Stomach (tissue), 9 donors: Measurements from ENCODE around the gene TRPV4. TPM values are rescaled to one million over a fixed set of nuclear protein-coding genes. Genes with fewer than 3 reads are reported as not detected.

ENCODE experiments used
- DNase-seq, 2 donors: peaks; one replicate each; pipeline versions ENCODE4 v3.0.0 to v3.0.0-alpha.2; 2013 to 2019
- H3K27ac ChIP-seq, 5 donors: fragments of 200-600 bp in 4 of 5; sonication (generic) in 4 of 5; one replicate each; pipeline ENCODE4 v1.5.1; 2013 to 2019; ENCODE audit warnings: mild to moderate bottlenecking in 1 of 5, moderate library complexity in 1 of 5
- H3K27me3 ChIP-seq, 3 donors: fragments of 200-600 bp; sonication (generic); one replicate each; pipeline ENCODE4 v1.5.1; 2017 to 2019; ENCODE audit warnings: mixed run types in 1 of 3
- H3K36me3 ChIP-seq, 4 donors: fragments of 200-600 bp; sonication (generic); 1 replicate in 3 of 4; 2 replicates in 1 of 4; pipeline ENCODE4 v1.5.1; 2016 to 2019
- H3K4me1 ChIP-seq, 4 donors: fragments of 200-600 bp; sonication (generic); one replicate each; pipeline ENCODE4 v1.5.1; 2016 to 2019
- H3K4me3 ChIP-seq, 4 donors: fragments of 200-600 bp; sonication (generic) in 3 of 4; one replicate each; pipeline ENCODE4 v1.5.1; 2016 to 2019; ENCODE audit warnings: mild to moderate bottlenecking in 1 of 4
- H3K9me3 ChIP-seq, 4 donors: fragments of 200-600 bp; sonication (generic); one replicate each; pipeline ENCODE4 v1.5.1; 2016 to 2019
- EP300 ChIP-seq: sonication (generic); formaldehyde crosslinking; IDR thresholded peaks from one replicate; pipeline ENCODE4 v1.6.1; 2017; ENCODE audit warnings: antibody characterized with exemption
- POLR2A ChIP-seq, 4 donors: fragments of 450-650 bp; IDR thresholded peaks; one replicate each; pipeline ENCODE4 v1.6.1; 2016; ENCODE audit warnings: antibody characterized with exemption in 4 of 4, control low read depth in 2 of 4, mild to moderate bottlenecking in 1 of 4, moderate library complexity in 1 of 4
- POLR2AphosphoS5 ChIP-seq, 3 donors: sonication (generic); formaldehyde crosslinking; IDR thresholded peaks; one replicate each; pipeline ENCODE4 v1.6.1; 2016; ENCODE audit warnings: antibody characterized with exemption in 3 of 3
- WGBS, 5 donors: extraction: QIAGEN DNeasy Blood & Tissue Kit in 3 of 5; methylation state at CpG; one replicate each; pipeline versions ENCODE4 v1.1.5 to v1.1.7; 2013 to 2018; 5-methylcytosine and 5-hydroxymethylcytosine counted together
- intact Hi-C: fragments of 100-400 bp; cut with DNase I; formaldehyde crosslinking; loops from one replicate; pipeline ENCODE4 v1.15.1; 2023; ENCODE audit warnings: low total_unique reads
- polyA plus RNA-seq, 3 donors: library from polyadenylated mRNA; stranded (reverse); fragments of 200-250 nt; gene quantifications; one replicate each; pipeline ENCODE4 v1.2.3, GENCODE V29; 2013
- total RNA-seq, 5 donors: library from RNA; depleted of rRNA; stranded (reverse); fragments of >200 nt; gene quantifications; one replicate each; pipeline versions ENCODE4 v1.1.0 to v1.2.3, GENCODE V29; 2014 to 2016
- TF ChIP-seq, protein P1 (sequence below), 7 experiments: fragments of 450-650 bp in 4 of 7; fragments of 200-600 bp in 3 of 7; sonication (generic) in 3 of 7; IDR thresholded peaks; one replicate each; pipeline ENCODE4 v1.5.1; 2016 to 2019; ENCODE audit warnings: antibody characterized with exemption in 7 of 7, control low read depth in 2 of 7, mild to moderate bottlenecking in 1 of 7
- donor health status: healthy with polysubstance abuse.
- donor health status: Bipolar disorder and iron deficiency.
- donor health status: healthy.

TRPV4 gene
- total and polyA plus RNA-seq, 8 donors, result 0.75 to 3.8 (median 1.4) TPM; not detected in 4

DNA sequence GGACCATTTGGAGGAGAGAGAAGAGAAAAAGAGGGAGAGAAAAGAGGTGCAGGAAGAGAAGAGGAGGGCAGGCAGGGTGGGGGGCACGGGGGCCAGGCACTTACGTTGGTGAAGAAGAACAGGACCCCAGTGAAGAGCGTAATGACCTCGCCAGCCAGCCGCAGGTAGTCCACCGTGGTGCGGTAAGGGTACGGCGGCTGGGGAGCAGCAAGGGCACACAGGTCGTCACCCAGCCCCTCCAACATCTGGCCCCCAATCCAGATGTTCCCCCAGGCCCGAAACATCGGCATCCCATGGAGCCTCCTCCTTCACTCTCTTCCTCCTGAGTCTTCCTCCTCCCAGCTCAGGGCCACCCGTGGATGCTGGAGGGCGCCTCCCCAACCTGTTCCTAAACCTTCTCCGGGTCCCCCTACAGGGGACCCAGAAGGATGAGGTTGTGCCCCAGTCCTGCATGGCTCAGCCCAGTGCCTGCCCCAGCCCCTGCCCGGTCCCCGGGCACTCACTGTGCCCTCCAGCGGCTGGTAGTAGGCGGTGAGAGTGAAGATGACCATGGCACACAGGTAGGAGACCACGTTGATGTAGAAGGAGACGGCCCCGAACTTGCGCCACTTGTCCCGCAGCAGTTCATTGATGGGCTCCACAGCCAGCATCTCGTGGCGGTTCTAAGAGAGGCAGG lies 39.2 kb downstream of the TRPV4 start:
- WGBS, 5 donors, result 74 to 88% (median 84%) methylated on average over 22 to 26 of the region's 26 CpGs
- DNase-seq, result no peak
- H3K27ac ChIP-seq, result no peak overlapping the region
- H3K4me3 ChIP-seq, result no peak overlapping the region
- intact Hi-C loops, result no loop called here
- H3K36me3 ChIP-seq, result no peaks in the 10 kb centered on the region
- H3K27me3 ChIP-seq, result peaks cover 0 to 23% (median 0%) of the 10 kb centered on the region in 3 donors
- no peaks in the 10 kb centered on the region for H3K9me3 ChIP-seq
- H3K4me1 ChIP-seq, result no peaks in the 10 kb centered on the region
- TF ChIP-seq POLR2AphosphoS5 (IDR thresholded peaks at IDR 0.05) (no peak), POLR2A (IDR thresholded peaks at IDR 0.05) (no peak), EP300 (no peak)
- TF ChIP-seq, protein P1, sequence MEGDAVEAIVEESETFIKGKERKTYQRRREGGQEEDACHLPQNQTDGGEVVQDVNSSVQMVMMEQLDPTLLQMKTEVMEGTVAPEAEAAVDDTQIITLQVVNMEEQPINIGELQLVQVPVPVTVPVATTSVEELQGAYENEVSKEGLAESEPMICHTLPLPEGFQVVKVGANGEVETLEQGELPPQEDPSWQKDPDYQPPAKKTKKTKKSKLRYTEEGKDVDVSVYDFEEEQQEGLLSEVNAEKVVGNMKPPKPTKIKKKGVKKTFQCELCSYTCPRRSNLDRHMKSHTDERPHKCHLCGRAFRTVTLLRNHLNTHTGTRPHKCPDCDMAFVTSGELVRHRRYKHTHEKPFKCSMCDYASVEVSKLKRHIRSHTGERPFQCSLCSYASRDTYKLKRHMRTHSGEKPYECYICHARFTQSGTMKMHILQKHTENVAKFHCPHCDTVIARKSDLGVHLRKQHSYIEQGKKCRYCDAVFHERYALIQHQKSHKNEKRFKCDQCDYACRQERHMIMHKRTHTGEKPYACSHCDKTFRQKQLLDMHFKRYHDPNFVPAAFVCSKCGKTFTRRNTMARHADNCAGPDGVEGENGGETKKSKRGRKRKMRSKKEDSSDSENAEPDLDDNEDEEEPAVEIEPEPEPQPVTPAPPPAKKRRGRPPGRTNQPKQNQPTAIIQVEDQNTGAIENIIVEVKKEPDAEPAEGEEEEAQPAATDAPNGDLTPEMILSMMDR (IDR thresholded peaks at IDR 0.05), result no peak

DNA sequence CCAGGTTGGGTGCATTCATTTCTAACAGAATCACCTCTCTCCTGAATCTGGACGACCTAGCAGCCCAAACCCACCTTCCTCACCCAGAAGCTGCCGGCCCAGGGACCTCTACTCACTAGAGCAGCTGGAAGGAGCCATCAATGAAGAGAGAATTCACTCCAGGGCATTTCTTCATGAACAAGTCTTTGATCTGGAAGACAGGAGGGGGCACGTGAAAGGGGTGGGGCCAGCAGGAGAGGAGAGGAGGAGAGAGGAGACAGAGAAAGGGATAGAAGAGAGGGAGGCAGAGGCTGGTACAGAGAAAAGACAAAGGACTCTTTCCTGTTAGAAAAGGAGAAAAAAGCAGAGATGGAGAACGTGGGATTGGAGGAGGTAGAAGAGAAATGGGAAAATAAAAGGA lies 39.8 kb downstream of the TRPV4 start:
- no peak for DNase-seq
- WGBS, 5 donors, result 39 to 55% (median 40%) methylated on average over 4 of the region's 4 CpGs
- Histone ChIP-seq H3K36me3 (no peaks in the 10 kb centered on the region), H3K27me3 (peaks cover 0 to 23% (median 0%) of the 10 kb centered on the region in 3 donors), H3K9me3 (no peaks in the 10 kb centered on the region), H3K27ac (no peak overlapping the region), H3K4me3 (no peak overlapping the region), H3K4me1 (no peaks in the 10 kb centered on the region)
- intact Hi-C loops, result no loop called here
- no peak for TF ChIP-seq POLR2AphosphoS5 (IDR thresholded peaks at IDR 0.05)
- TF ChIP-seq, protein P1 (IDR thresholded peaks at IDR 0.05), result no peak

DNA sequence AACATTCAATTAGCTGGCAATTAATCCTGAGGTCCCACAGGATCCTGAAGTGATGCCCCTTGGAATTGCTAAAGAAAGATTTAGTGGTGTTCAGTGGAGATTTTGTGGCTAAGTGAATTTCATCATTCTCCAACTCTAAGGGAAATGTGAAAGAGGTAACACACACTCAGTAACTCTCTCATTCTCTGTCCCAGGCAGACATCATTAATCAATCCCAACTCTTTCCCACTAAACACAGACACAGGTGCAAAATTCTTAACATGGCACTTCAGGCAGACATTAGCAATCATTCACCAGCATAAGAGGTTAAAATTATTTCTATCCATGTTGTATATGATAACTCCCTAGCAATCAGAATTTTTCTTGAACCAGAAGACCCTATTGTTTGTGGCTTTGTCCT lies 40.2 kb downstream of the TRPV4 start:
- peaks cover 0 to 2% (median 0%) of the 10 kb centered on the region in 4 donors for H3K36me3 ChIP-seq
- no peaks in the 10 kb centered on the region for H3K9me3 ChIP-seq
- peaks cover 0 to 20% (median 0%) of the 10 kb centered on the region in 3 donors for H3K27me3 ChIP-seq
- no peak overlapping the region for H3K4me3 ChIP-seq
- DNase-seq, result no peak
- no peak for TF ChIP-seq EP300
- TF ChIP-seq POLR2AphosphoS5 (IDR thresholded peaks at IDR 0.05), result no peak
- TF ChIP-seq, protein P1 (IDR thresholded peaks at IDR 0.05), result no peak
- no peak for TF ChIP-seq POLR2A (IDR thresholded peaks at IDR 0.05)
- intact Hi-C loops, result no loop called here
- no peaks in the 10 kb centered on the region for H3K4me1 ChIP-seq
- no peak overlapping the region for H3K27ac ChIP-seq

DNA sequence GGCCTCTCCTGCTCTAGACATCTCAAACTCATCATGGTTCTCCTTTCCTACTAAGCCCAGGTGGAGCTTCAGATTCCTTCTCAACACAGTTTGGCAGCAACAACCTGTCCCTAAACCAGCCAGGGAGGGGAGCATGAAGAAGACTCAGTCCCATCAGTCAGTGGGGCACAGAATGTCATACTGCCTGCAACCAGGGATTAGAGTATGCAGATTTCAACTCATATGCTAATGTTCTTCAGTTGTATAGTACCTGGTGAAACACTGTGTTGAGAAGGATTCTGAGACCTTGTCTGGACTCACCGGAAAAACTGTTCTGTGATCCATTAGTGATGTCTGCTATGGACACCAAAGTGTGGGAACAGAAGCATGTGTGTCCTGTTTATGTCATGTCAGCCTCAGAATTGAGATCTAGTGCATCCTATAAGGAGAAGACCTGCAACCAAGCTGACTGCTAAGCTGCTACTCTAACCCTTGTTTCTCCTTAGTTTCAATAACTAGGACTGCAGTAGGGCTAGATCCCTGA lies 43.6 kb downstream of the TRPV4 start:
- peaks cover 0 to 13% (median 0%) of the 10 kb centered on the region in 3 donors for H3K27me3 ChIP-seq
- no peaks in the 10 kb centered on the region for H3K9me3 ChIP-seq
- 82 to 100% (median 91%) methylated on average over 1 of the region's 1 CpG for whole genome bisulfite sequencing, 5 donors
- no peak overlapping the region for H3K4me3 ChIP-seq
- peaks cover 0 to 4% (median 0%) of the 10 kb centered on the region in 4 donors for H3K36me3 ChIP-seq
- no peak for TF ChIP-seq EP300
- TF ChIP-seq POLR2AphosphoS5 (IDR thresholded peaks at IDR 0.05), result no peak
- H3K27ac ChIP-seq, result no peak overlapping the region
- DNase-seq, result no peak
- intact Hi-C loops, result no loop called here
- no peaks in the 10 kb centered on the region for H3K4me1 ChIP-seq

DNA sequence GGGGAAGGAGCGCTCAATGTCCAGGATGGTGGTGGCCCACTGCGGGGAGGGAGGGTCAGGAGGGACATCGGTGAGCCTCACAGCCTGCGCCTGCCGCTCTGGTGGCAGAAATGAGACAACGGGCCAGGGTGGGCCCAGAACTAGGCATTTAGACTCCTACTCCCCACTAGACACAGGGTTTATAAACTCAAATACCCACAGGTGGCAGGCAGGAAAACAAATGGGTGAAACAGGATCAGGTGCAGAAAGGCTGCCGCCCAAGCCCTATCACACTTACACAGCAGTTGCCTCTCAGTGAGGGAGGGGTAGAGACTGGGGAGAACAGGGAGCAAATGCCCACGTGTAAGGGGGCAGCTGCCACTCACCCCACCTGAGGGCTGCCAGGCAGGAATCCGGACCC lies 46.4 kb downstream of the TRPV4 start:
- TF ChIP-seq EP300 (no peak), POLR2A (IDR thresholded peaks at IDR 0.05) (no peak), POLR2AphosphoS5 (IDR thresholded peaks at IDR 0.05) (no peak)
- TF ChIP-seq, protein P1 (IDR thresholded peaks at IDR 0.05), result no peak
- H3K4me3 ChIP-seq, result no peak overlapping the region
- H3K27me3 ChIP-seq, result peaks cover 0 to 13% (median 0%) of the 10 kb centered on the region in 3 donors
- WGBS, 5 donors, result 84 to 86% (median 85%) methylated on average over 9 of the region's 9 CpGs
- intact Hi-C loops, result no loop called here
- H3K36me3 ChIP-seq, result peaks cover 0 to 4% (median 0%) of the 10 kb centered on the region in 4 donors
- no peak for DNase-seq
- H3K27ac ChIP-seq, result no peak overlapping the region
- no peaks in the 10 kb centered on the region for H3K4me1 ChIP-seq
- no peaks in the 10 kb centered on the region for H3K9me3 ChIP-seq
